B cell (primary cell): ENCODE data around the gene B3GALT6.

Source experiments
- CTCF ChIP-seq: fragments of 200-600 bp; IDR thresholded peaks from one replicate; pipeline ENCODE4 v1.8.0; 2022; ENCODE audit warnings: antibody characterized with exemption, mild to moderate bottlenecking
- EZH2 ChIP-seq: IDR thresholded peaks from 2 replicates; pipeline ENCODE4 v1.6.1; 2012; ENCODE audit warnings: borderline replicate concordance, low read depth, mild to moderate bottlenecking, moderate library complexity, low read length; ENCODE audit not compliant: insufficient read depth, poor library complexity, severe bottlenecking

- TF ChIP-seq CTCF (no peak), EZH2 (no peak)
Observed at GRCh38 chr1:1262071-1262470, 30.0 kb downstream of the B3GALT6 start.
